Activated CD4-positive, CD25-positive, alpha-beta regulatory T cell treated with anti-CD3 and anti-CD28 coated beads, Interleukin-2, amount 50 U/mL, for 16 hours (primary cell): ENCODE results near the gene ZSCAN18.
A peak's percentile ranks its signal among the peaks of the same experiment; 100 is the strongest.
"Not testable (repeated sequence)": the region's sequence is repeated elsewhere in the genome, so short reads cannot be mapped to it uniquely, and the experiment has no call there.

Experiments
- DNase-seq: peaks from one replicate; pipeline ENCODE4 v3.0.0-alpha.2; 2020; ENCODE audit warnings: low read depth, low spot score

Gene ZSCAN18

GRCh38 chr19:58097781-58098681, at the start of gene ZSCAN18:
ZSCAN18 (minus strand) TSS chr19:58098231; CDS start chr19:58090267, 7,964 bp downstream.
- DNase-seq: peak; percentile 87

GRCh38 chr19:58147475-58147874, 49.4 kb upstream of the ZSCAN18 start:
- not testable (repeated sequence) for DNase-seq

GRCh38 chr19:58145849-58146248, 47.8 kb upstream of the ZSCAN18 start:
- no peak for DNase-seq

GRCh38 chr19:58134244-58134643, 36.2 kb upstream of the ZSCAN18 start:
- no peak for DNase-seq

GRCh38 chr19:58129284-58129683, 31.3 kb upstream of the ZSCAN18 start:
- no peak for DNase-seq

GRCh38 chr19:58128041-58128685, 30.1 kb upstream of the ZSCAN18 start:
- no peak for DNase-seq

- no peak for DNase-seq
Measured at GRCh38 chr19:58123354-58123753, 25.3 kb upstream of the ZSCAN18 start.

- DNase-seq: no peak
Measured at GRCh38 chr19:58118979-58119733, 21.1 kb upstream of the ZSCAN18 start.

GRCh38 chr19:58117841-58118575, 20.0 kb upstream of the ZSCAN18 start:
- no peak for DNase-seq

- DNase-seq: no peak
Measured at GRCh38 chr19:58108546-58108817, 10.5 kb upstream of the ZSCAN18 start.

GRCh38 chr19:58107778-58108545, 9.9 kb upstream of the ZSCAN18 start:
- DNase-seq: no peak

GRCh38 chr19:58098682-58098998, 609 bp upstream of the ZSCAN18 start:
- DNase-seq: no peak

GRCh38 chr19:58097349-58097748, 682 bp downstream of the ZSCAN18 start:
- no peak for DNase-seq

GRCh38 chr19:58096884-58097283, 1.1 kb downstream of the ZSCAN18 start:
- no peak for DNase-seq

- DNase-seq: no peak
Measured at GRCh38 chr19:58095328-58095727, 2.7 kb downstream of the ZSCAN18 start.

GRCh38 chr19:58093071-58093470, 5.0 kb downstream of the ZSCAN18 start:
- DNase-seq: no peak

GRCh38 chr19:58091251-58091995, 6.6 kb downstream of the ZSCAN18 start:
- DNase-seq: no peak

- DNase-seq: no peak
Measured at GRCh38 chr19:58089846-58090245, 8.2 kb downstream of the ZSCAN18 start.

GRCh38 chr19:58088521-58089052, 9.4 kb downstream of the ZSCAN18 start:
- no peak for DNase-seq
